Measurements from ENCODE around the gene CEP104. TPM values are rescaled to one million over a fixed set of nuclear protein-coding genes. Genes with fewer than 3 reads are reported as not detected.

The CEP104 gene
- total and polyA plus RNA-seq, 9 of the 15 experiments (the other 6 are each of a cell fraction or from before 2014, with no cell fraction given) = 11.2 to 63.4 (median 42.6) TPM

GRCh38 chr1:3874736-3875135 is 17.7 kb upstream of the CEP104 start (continued):
- no peak for TF ChIP-seq UBTF (IDR thresholded peaks at IDR 0.05; ENCODE audit: borderline replicate concordance in 1 of 2, low read depth in 2 of 2, low read length in 2 of 2)
- no peak for TF ChIP-seq TCF15 (CRISPR knock-in tag; IDR thresholded peaks at IDR 0.05)

- CTCF ChIA-PET (ENCODE audit: low intra/inter-chr PET ratio) = no interaction called here
- Histone ChIP-seq H3K9me1 (ENCODE audit: control insufficient read depth, insufficient read depth, low read length) (no peaks in the 10 kb centered on the region), H3K27me3 (ENCODE audit: control insufficient read depth in 2 of 2, insufficient read depth in 2 of 2, low read length in 2 of 2) (no peaks in the 10 kb centered on the region), H4K20me1 (replicated peaks; ENCODE audit: control insufficient read depth, insufficient read depth, low read length) (no peaks in the 10 kb centered on the region), H3K79me2 (ENCODE audit: control insufficient read depth, insufficient read depth, low read length) (no peaks in the 10 kb centered on the region), H3K27ac (ENCODE audit: extremely low read depth, low read depth, low read length) (no peak overlapping the region), H3K9me3 (replicated peaks; ENCODE audit: control insufficient read depth, insufficient read depth, low read depth, low read length) (peaks cover 2% of the 10 kb centered on the region; the same call in 1 of the 2 replicates), H3K4me1 (replicated peaks in 1 of 2; ENCODE audit: control insufficient read depth in 2 of 2, insufficient read depth in 2 of 2, low read length in 2 of 2) (peaks cover 17 to 32% of the 10 kb centered on the region in 2 experiments; a peak in 4 of 5 replicates), H3K36me3 (ENCODE audit: control insufficient read depth, insufficient read depth, low read length) (peaks cover 54% of the 10 kb centered on the region; the same call in 2 of the 3 replicates), H2AFZ (ENCODE audit: low read depth, low read length) (no peak overlapping the region), H3K4me2 (ENCODE audit: insufficient read depth, low read length) (no peak overlapping the region), H3K4me3 (no peak overlapping the region), H3K9ac (ENCODE audit: insufficient read depth in 1 of 2, low read depth in 2 of 2, low read length in 2 of 2) (no peak overlapping the region)
- intact Hi-C loops (cut with micrococcal nuclease) = no loop called here
- WGBS (ENCODE audit: insufficient coverage, low coverage, missing lambda C conversion rate) = 87% methylated on average over 7 of the region's 8 CpGs
- no peak for ATAC-seq
- POLR2A ChIA-PET = interaction anchor here (0.6 to 1.6 kb wide), 2 partner anchors 14 to 677 kb away, joined by 3 to 4 read pairs; no protein-coding TSS in a partner anchor
- DNase-seq (ENCODE audit: extremely low read depth in 1 of 4, low spot score in 3 of 4) = no peak
- in situ Hi-C loops (cut with MboI) = no loop called here
- TF ChIP-seq NFYB (IDR thresholded peaks at IDR 0.05; ENCODE audit: extremely low read depth, insufficient read length) (no peak), SP2 (IDR thresholded peaks at IDR 0.05; ENCODE audit: extremely low read depth, low read depth, low read length, poor library complexity, severe bottlenecking) (no peak), PHB2 (IDR thresholded peaks at IDR 0.05; ENCODE audit: low read depth) (no peak), NR3C1 (CRISPR knock-in tag; IDR thresholded peaks at IDR 0.05) (no peak), MAFF (IDR thresholded peaks at IDR 0.05; ENCODE audit: low read length) (no peak), CREB1 (IDR thresholded peaks at IDR 0.05) (no peak), CREB1 (CRISPR knock-in tag; IDR thresholded peaks at IDR 0.05) (no peak), ZNF133 (CRISPR knock-in tag; IDR thresholded peaks at IDR 0.05) (no peak), GTF2F1 (IDR thresholded peaks at IDR 0.05; ENCODE audit: low read depth, low read length) (no peak)
- no peak for FAIRE-seq
- no TSS peak for BruUV-seq (replicated peaks)
Observed at GRCh38 chr1:3872546-3872945, 15.5 kb upstream of the CEP104 start.
